Measurements from ENCODE around the gene SZRD1.
A peak's percentile ranks its signal among the peaks of the same experiment; 100 is the strongest.
"Not testable (repeated sequence)": the region's sequence is repeated elsewhere in the genome, so short reads cannot be mapped to it uniquely, and the experiment has no call there.

The SZRD1 gene, protein sequence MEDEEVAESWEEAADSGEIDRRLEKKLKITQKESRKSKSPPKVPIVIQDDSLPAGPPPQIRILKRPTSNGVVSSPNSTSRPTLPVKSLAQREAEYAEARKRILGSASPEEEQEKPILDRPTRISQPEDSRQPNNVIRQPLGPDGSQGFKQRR

GRCh38 chr1:16366722-16367257, at the start of gene SZRD1:
TSS of gene SZRD1 (plus strand) at chr1:16367242. CDS start at chr1:16367258, 16 bp downstream.
- DNase-seq, result peak in 56 of 58 donors; percentile 80 to 98 (median 96)

GRCh38 chr1:16318555-16318954, 48.5 kb upstream of the SZRD1 start:
- peak in 4 of 58 donors; percentile 1 to 6 (median 2) for DNase-seq

DNA sequence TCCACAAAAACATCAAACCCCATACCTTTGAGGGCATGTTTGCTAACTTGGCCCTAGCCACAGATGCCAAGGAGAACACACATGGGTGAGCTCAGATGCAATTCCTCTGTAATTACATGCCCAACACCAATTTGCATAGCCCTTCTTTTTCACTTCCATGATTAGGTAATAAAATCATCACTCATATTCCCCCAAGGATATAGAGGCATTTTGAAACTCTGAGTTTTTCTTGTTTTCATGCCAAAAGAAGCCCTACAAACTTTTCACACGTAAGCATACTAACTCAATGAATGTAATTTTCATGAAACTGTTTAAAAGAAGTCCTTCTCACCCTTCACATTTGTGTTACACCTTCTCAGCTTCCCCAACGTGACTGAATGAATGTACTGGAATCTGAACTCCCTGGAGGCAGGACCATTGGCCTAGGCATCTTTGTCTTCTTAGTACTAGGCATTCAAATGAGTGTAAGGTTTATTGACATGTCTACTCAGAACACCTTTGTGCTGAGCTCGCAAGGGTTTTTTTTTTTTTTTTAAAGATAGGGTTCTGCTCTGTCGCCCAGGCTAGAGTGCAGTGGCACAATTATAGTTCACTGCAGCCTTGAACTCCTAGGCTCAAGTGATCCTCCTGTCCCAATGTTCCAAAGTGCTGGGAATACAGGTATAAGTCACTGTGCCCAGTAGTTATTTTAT, 45.7 kb upstream of the SZRD1 start:
- DNase-seq, result no peak

DNA sequence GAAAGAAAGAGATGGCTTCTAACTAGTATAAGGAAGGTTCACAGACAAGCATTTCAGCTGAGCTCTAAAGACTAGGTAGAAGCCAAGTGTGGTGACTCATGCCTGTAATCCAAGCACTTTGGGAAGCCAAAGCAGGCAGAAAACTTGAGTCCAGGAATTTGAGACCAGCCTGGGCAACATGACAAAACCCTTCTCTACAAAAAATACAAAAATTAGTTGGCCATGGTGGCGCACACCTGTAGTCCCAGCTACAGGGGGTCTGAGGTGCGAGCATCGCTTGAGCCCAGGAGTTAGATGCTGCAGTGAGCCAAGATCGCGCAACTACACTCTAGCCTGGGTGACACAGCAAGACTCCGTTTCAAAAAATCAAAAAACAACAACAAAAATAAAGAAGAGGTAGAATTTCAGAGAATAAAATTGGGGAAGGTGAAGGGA, 42.6 kb upstream of the SZRD1 start:
- peak in 4 of 58 donors; percentile 0 to 5 (median 2) for DNase-seq

GRCh38 chr1:16326833-16327404, 40.1 kb upstream of the SZRD1 start:
- DNase-seq, result no peak

DNA sequence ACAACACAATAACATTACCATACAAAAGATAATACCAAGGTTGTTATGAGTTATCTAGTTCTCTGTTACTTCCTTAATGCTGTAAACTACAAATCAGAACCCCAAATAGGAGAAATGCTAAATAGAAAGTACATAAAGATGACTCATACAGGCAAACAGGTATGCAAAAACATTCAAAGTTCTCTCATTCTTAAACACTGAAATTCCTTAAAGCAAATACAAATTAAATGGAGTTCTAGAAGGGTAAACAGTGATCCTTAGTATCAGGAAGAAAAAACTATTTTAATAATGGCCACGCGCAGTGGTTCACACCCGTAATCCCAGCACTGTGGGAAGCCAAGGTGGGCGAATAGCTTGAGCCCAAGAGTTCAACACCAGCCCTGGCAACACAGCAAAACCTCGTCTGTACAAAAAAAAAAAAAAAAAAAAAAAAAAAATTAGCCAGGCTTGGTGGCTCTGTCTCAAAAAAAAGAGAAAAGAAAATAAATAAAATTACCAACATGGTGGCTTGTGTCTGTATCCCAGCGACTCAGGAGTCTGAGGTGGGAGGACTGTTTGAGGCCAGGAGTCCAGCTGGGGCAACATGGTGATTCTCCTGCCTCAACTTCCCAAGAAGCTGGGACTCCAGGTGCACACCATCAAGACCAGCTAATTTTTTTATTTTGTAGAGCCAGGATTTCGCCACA, 32.2 kb upstream of the SZRD1 start:
- no peak for DNase-seq

GRCh38 chr1:16338961-16339360, 28.1 kb upstream of the SZRD1 start:
- no peak for DNase-seq

DNA sequence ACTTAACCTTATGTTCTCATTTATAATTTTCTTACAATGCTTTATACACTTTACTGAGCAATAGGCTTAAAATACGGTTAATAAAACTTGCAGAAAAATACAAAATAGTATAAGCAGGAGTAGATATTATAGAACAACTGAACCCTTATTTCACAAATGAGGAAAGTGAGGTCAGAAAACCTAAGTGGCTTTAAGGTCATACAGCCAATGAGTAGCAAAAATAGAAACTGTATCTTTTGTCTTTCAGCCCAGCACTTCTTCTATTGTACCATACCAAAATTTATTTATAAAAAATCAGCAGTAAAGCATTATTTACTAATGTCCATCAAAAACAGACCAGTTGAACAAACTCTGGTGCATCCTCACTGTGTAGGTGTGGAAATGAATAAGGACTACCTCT, 26.4 kb upstream of the SZRD1 start:
- DNase-seq, result no peak

GRCh38 chr1:16342331-16343062, 24.5 kb upstream of the SZRD1 start:
- DNase-seq, result no peak

DNA sequence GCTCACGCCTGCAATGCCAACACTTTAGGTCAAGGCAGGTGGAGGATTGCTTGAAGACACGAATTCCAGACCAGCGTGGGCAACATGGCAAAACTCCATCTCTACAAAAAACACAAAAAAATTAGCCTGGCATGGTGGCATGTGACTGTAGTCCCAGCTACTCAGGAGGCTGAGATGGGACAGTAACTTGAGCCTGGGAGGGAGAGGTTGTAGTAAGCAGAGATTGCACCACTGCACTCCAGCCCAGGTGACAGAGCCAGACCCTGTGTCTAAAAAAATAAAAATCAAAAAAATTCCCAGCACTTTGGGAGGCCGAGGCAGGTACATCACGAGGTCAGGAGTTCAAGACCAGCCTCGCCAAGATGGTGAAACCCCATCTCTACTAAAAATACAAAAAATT, 23.8 kb upstream of the SZRD1 start:
- DNase-seq, result not testable (repeated sequence)

DNA sequence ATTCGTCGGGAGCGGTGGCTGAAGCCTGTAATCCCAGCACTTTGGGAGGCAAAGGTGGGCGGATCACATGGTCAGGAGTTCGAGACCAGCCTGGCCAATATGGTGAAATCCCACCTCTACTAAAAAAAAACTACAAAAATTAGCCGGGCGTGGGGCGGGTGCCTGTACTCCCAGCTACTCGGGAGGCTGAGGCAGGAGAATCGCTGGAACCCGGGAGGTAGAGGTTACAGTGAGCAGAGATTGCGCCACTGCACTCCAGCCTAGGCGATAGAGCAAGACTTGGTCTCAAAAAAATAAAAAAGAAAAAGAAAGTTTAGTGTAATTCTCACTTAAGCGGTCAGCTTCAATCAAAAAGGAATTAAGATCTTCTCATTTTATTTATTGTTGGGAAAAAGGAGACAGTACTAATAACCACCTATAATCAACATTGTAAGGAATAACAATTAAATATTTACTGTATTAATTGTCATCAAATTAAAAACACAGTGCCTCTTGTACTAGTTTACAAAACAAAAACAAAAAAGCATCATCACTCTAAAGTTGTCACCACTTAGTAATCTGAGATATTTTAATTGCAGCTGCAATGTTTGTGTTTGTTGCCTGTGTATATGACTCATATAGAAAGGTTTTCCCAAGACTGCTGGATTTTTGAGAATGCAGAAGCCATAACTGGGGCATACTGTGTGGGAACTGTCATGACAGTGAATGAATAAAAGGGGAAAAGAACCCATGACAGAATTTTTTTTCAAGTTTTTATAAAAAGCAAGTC, 18.4 kb upstream of the SZRD1 start:
- DNase-seq, result no peak

DNA sequence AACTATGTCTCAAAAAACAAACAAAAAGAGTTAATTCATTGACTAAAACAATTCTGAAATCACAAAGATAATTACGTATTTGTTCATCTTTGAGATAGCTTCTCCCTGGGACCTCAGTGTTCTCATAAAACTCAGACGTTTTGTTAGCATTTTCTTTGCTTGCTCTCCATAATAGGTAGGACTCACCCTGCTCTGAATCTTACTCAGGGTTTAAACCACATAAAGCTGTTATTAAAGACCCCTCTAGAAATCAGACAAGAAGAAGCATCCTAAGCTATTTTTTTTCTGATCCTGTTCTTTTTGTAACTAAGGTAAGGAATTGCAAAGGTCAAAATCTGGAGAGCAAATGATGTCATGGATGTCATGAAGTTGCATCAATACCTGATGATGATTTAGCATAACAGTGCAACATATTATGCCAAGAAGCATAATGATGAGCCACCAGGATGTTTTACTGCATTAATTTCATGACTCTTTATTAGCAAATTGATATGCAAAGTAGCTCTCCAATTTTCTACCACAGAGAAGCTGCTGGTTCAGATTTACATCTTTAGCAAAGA, 17.1 kb upstream of the SZRD1 start:
- DNase-seq, result no peak

GRCh38 chr1:16351456-16351993, 15.5 kb upstream of the SZRD1 start:
- peak in 19 of 58 donors; percentile 3 to 47 (median 20) for DNase-seq

GRCh38 chr1:16351994-16352841, 14.8 kb upstream of the SZRD1 start, which contains the start of gene FBXO42:
TSS of gene FBXO42 (minus strand) at chr1:16352480. CDS start at chr1:16315418, 37,062 bp downstream.
- DNase-seq, result peak; percentile 18 to 91 (median 86)

DNA sequence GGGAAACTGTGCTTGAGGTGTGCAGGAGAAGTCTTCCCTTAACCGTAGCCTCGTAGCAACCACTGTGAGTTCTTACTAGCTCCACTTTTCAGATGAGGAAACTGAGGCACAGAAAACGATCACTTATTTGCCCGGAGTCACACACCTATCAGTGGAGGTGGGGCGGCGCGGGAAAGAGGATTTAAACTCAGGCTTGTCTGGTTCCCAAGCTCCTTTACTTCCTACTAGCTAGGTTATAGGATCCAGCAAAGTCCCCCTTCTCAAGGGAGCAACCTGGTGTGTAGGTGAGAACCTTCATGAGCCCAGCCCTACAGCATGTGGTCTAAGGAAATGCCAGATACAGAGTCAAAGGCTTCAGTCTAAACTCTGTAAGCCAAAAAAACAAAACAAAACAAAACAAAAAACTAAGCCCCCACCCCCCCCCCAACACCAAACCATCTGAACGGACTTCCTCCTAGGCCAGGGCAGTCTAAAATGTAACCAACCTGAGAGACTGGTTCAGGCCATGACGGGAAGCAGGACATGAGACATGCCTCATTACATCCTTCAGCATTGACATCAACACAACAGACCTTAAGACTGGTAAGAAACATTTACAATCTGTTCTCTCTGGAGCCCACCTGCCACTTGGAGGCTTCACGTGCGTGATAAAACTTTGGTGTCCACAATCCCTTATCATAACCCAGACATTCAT, 14.1 kb upstream of the SZRD1 start:
- peak in 1 of 58 donors; percentile 48 for DNase-seq

DNA sequence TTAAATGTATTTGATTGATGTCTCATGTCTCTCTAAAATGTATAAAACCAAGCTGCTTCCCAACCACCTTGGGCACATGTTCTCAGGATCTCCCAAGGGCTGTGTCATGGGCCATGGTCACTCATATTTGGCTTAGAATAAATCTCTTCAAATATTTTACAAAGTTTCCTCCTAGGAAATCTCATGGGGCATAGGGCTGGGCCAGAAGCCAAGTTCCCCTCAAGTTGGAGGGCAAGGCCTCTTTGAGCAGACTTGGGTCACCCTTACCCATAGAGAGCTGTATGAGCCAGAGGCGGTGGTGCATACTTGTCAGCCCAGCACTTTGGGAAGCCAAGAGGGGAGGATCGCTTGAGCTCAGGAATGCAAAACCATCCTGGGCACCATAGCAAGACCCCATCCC, 12.4 kb upstream of the SZRD1 start:
- no peak for DNase-seq

DNA sequence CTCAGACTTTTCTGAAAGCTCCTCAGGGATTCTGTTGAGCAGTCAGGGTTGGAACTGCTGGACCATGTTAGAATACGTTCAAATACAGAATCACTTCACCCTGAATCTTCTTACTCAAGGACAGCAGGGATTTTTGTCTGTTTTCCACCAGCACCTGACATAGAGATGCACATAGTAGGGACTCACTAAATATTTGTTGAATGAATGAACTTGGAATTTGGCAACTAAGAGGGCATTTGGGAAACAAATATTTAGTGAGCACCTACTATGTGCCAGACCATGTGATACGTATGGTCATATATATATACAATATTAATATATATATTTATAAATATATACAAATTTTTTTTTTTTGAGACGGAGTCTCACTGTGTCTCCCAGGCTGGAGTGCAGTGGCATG, 10.2 kb upstream of the SZRD1 start:
- DNase-seq, result no peak

- not testable (repeated sequence) for DNase-seq
Measured at GRCh38 chr1:16365146-16365498, 1.9 kb upstream of the SZRD1 start.

Data from anterior cingulate cortex (tissue), 58 donors.